ENCODE data around the gene SYNDIG1. TPM values are rescaled to one million over a fixed set of nuclear protein-coding genes. Genes with fewer than 3 reads are reported as not detected.

SYNDIG1 gene
- total and polyA plus RNA-seq, 2 donors (not counting 1 experiment from before 2014, with no cell fraction given): not detected

DNA sequence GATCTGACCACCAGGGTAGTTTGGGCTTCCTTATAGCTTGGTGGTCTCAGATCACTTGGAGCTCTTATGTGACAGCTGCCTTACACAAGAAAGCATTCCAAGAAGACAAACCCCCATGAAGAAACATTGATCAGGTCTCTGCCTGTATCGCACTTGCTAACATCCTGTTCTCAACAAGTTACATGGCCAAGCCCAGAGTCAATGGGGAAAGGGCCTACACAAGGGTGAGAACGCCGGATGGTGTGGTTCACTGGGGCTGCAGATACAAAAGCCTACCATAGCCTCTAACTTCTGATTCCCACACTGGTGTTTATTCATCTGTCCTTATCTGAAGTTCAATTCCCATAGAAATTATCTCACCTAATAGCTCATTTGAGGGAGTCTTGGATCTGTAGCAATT is 235.5 kb downstream of the SYNDIG1 start:
- 100% methylated on average over 3 of the region's 3 CpGs for WGBS (ENCODE audit: insufficient coverage)
- intact Hi-C loops (cut with micrococcal nuclease): no loop called here
- no peaks in the 10 kb centered on the region for H3K4me1 ChIP-seq (ENCODE audit: control insufficient read depth in 2 of 2, insufficient read depth in 2 of 2, low read length in 2 of 2)

GRCh38 chr20:24705486-24705885 is 236.1 kb downstream of the SYNDIG1 start:
- H3K4me3 ChIP-seq (ENCODE audit: control extremely low read depth in 1 of 5, extremely low read depth in 1 of 5, insufficient read depth in 1 of 5, low read depth in 2 of 5, low read length in 4 of 5): no peak overlapping the region
- no peak overlapping the region for H3K4me2 ChIP-seq (replicated peaks; ENCODE audit: low read depth, low read length, poor library complexity, severe bottlenecking)
- Mint-ChIP-seq H3K27me3 (no peaks in the 10 kb centered on the region), H3K9me3 (ENCODE audit: insufficient read depth) (no peaks in the 10 kb centered on the region), H3K4me3 (no peak overlapping the region), H3K4me1 (no peaks in the 10 kb centered on the region), H3K27ac (no peak overlapping the region)
- H3K27me3 ChIP-seq (replicated peaks in 1 of 4; ENCODE audit: control extremely low read depth in 1 of 4, control insufficient read depth in 3 of 4, insufficient read depth in 4 of 4, low read length in 3 of 4): no peaks in the 10 kb centered on the region
- H4K20me1 ChIP-seq (ENCODE audit: control insufficient read depth, insufficient read depth, low read length, poor library complexity, severe bottlenecking): no peaks in the 10 kb centered on the region
- H3K79me2 ChIP-seq (ENCODE audit: control insufficient read depth, insufficient read depth, low read length): no peaks in the 10 kb centered on the region
- ATAC-seq (ENCODE audit: low read depth): no peak
- no peak overlapping the region for H3K9ac ChIP-seq (ENCODE audit: low read length)
- intact Hi-C loops (cut with micrococcal nuclease): no loop called here
- ChIA-PET POLR2A (no interaction called here), CTCF (no interaction called here)
- no peaks in the 10 kb centered on the region for H3K36me3 ChIP-seq (replicated peaks in 1 of 2; ENCODE audit: control extremely low read depth in 1 of 2, control insufficient read depth in 1 of 2, extremely low read depth in 1 of 2, insufficient read depth in 2 of 2, low read length in 1 of 2)
- H3K9me3 ChIP-seq (ENCODE audit: control extremely low read depth in 1 of 3, control insufficient read depth in 2 of 3, insufficient read depth in 1 of 3, low read length in 2 of 3): no peaks in the 10 kb centered on the region
- no peak overlapping the region for H3K27ac ChIP-seq (ENCODE audit: low read length in 2 of 2)
- TF ChIP-seq CTCF (IDR thresholded peaks at IDR 0.05) (no peak), EZH2 (IDR thresholded peaks at IDR 0.05; ENCODE audit: borderline replicate concordance, insufficient read depth, low read depth, low read length, poor library complexity, severe bottlenecking) (no peak)
- H3K4me1 ChIP-seq (ENCODE audit: control insufficient read depth in 2 of 2, insufficient read depth in 2 of 2, low read length in 2 of 2): no peaks in the 10 kb centered on the region
- no peak for DNase-seq
- no CpG with 5 or more reads among the region's 4 CpGs for WGBS (ENCODE audit: insufficient coverage)
- H2AFZ ChIP-seq (ENCODE audit: insufficient read depth, low read depth, low read length, poor library complexity, severe bottlenecking): no peak overlapping the region

More for the DNA sequence above, 235.5 kb downstream of the SYNDIG1 start:
- peaks cover 0 to 3% (median 0%) of the 10 kb centered on the region in 3 donors for H3K9me3 ChIP-seq (ENCODE audit: control extremely low read depth in 1 of 3, control insufficient read depth in 2 of 3, insufficient read depth in 1 of 3, low read length in 2 of 3)
- Mint-ChIP-seq H3K27ac (no peak overlapping the region), H3K27me3 (no peaks in the 10 kb centered on the region), H3K4me3 (no peak overlapping the region), H3K4me1 (no peaks in the 10 kb centered on the region), H3K9me3 (ENCODE audit: insufficient read depth) (no peaks in the 10 kb centered on the region)
- H3K27ac ChIP-seq (ENCODE audit: low read length in 2 of 2): no peak overlapping the region
- no peak overlapping the region for H3K4me3 ChIP-seq (ENCODE audit: control extremely low read depth in 1 of 5, extremely low read depth in 1 of 5, insufficient read depth in 1 of 5, low read depth in 2 of 5, low read length in 4 of 5)
- no peak for ATAC-seq (ENCODE audit: low read depth)
- no peak overlapping the region for H2AFZ ChIP-seq (ENCODE audit: insufficient read depth, low read depth, low read length, poor library complexity, severe bottlenecking)
- ChIA-PET POLR2A (no interaction called here), CTCF (no interaction called here)
- TF ChIP-seq EZH2 (IDR thresholded peaks at IDR 0.05; ENCODE audit: borderline replicate concordance, insufficient read depth, low read depth, low read length, poor library complexity, severe bottlenecking) (no peak), CTCF (IDR thresholded peaks at IDR 0.05) (no peak)
- no peaks in the 10 kb centered on the region for H4K20me1 ChIP-seq (ENCODE audit: control insufficient read depth, insufficient read depth, low read length, poor library complexity, severe bottlenecking)
- no peaks in the 10 kb centered on the region for H3K79me2 ChIP-seq (ENCODE audit: control insufficient read depth, insufficient read depth, low read length)
- no peaks in the 10 kb centered on the region for H3K27me3 ChIP-seq (replicated peaks in 1 of 4; ENCODE audit: control extremely low read depth in 1 of 4, control insufficient read depth in 3 of 4, insufficient read depth in 4 of 4, low read length in 3 of 4)
- no peaks in the 10 kb centered on the region for H3K36me3 ChIP-seq (replicated peaks in 1 of 2; ENCODE audit: control extremely low read depth in 1 of 2, control insufficient read depth in 1 of 2, extremely low read depth in 1 of 2, insufficient read depth in 2 of 2, low read length in 1 of 2)
- no peak overlapping the region for H3K9ac ChIP-seq (ENCODE audit: low read length)
- H3K4me2 ChIP-seq (replicated peaks; ENCODE audit: low read depth, low read length, poor library complexity, severe bottlenecking): no peak overlapping the region
- no peak for DNase-seq
